Endodermal cell (in vitro differentiated cells): Measurements from ENCODE around the gene DHX57. TPM values are rescaled to one million over a fixed set of nuclear protein-coding genes. Genes with fewer than 3 reads are reported as not detected.
A peak's percentile ranks its signal among the peaks of the same experiment; 100 is the strongest.

Experiments used
- DNase-seq: peaks from one replicate; pipeline ENCODE4 v3.0.0-alpha.2; 2017
- H3K27ac ChIP-seq: 2 replicates; pipeline ENCODE4 v1.5.1; 2013; ENCODE audit warnings: mild to moderate bottlenecking, low read depth, low read length, moderate library complexity
- H3K27me3 ChIP-seq: 2 replicates; pipeline ENCODE4 v1.6.1; 2013; ENCODE audit warnings: mild to moderate bottlenecking, low read length, moderate library complexity; ENCODE audit not compliant: insufficient read depth, control insufficient read depth, poor library complexity, severe bottlenecking
- H3K36me3 ChIP-seq: 2 replicates; pipeline ENCODE4 v1.7.0; 2013; ENCODE audit warnings: mild to moderate bottlenecking, low read length, moderate library complexity; ENCODE audit not compliant: control insufficient read depth, insufficient read depth
- H3K4me1 ChIP-seq: one replicate; pipeline ENCODE4 v1.7.0; 2013; ENCODE audit warnings: low read length; ENCODE audit not compliant: control insufficient read depth, insufficient read depth
- H3K4me3 ChIP-seq: 2 replicates; pipeline ENCODE4 v1.5.1; 2013; ENCODE audit warnings: mild to moderate bottlenecking, low read length, moderate library complexity
- H3K9ac ChIP-seq: 2 replicates; pipeline ENCODE4 v1.6.1; 2013; ENCODE audit warnings: mild to moderate bottlenecking, low read length, moderate library complexity; ENCODE audit not compliant: poor library complexity, severe bottlenecking; ENCODE audit errors: extremely low read depth
- H3K9me3 ChIP-seq: 2 replicates; pipeline ENCODE4 v1.6.1; 2013; ENCODE audit warnings: mild to moderate bottlenecking, low read length, moderate library complexity; ENCODE audit not compliant: control insufficient read depth
- H3K27ac Mint-ChIP-seq: 2 replicates; pipeline ENCODE4 v1.8.0; 2020; ENCODE audit warnings: mixed read lengths
- H3K27me3 Mint-ChIP-seq: 2 replicates; pipeline ENCODE4 v1.8.0; 2021; ENCODE audit warnings: mild to moderate bottlenecking, mixed read lengths; ENCODE audit not compliant: insufficient read depth
- H3K36me3 Mint-ChIP-seq: 2 replicates; pipeline ENCODE4 v1.8.0; 2020; ENCODE audit warnings: low read depth, mixed read lengths
- H3K4me1 Mint-ChIP-seq: 2 replicates; pipeline ENCODE4 v1.8.0; 2020; ENCODE audit warnings: mixed read lengths
- H3K4me3 Mint-ChIP-seq: 2 replicates; pipeline ENCODE4 v1.8.0; 2020; ENCODE audit warnings: mild to moderate bottlenecking, moderate library complexity, mixed read lengths
- H3K9me3 Mint-ChIP-seq: 2 replicates; pipeline ENCODE4 v1.8.0; 2020; ENCODE audit warnings: mild to moderate bottlenecking, mixed read lengths
- CTCF ChIP-seq: fragments of 200-600 bp; sonication (generic); conservative IDR thresholded peaks from 2 replicates; pipeline ENCODE4 v1.5.0; 2021; ENCODE audit warnings: antibody characterized with exemption, mild to moderate bottlenecking
- WGBS, 2 experiments: methylation state at CpG; one replicate each; pipeline versions ENCODE4 v1.1.5 to v1.1.7; 2013; ENCODE audit warnings: missing lambda C conversion rate in 2 of 2, mixed read lengths in 1 of 2; ENCODE audit not compliant: insufficient coverage in 1 of 2, insufficient read length in 1 of 2; 5-methylcytosine and 5-hydroxymethylcytosine counted together
- total RNA-seq, 2 donors: library from RNA; stranded (reverse); fragmentation: NEBNext Ultra II Directional in 1 of 2; extraction: Animal tissue kit (Norgen Biotek cat#: 25700) in 1 of 2; gene quantifications; 2 replicates in 1 of 2; 3 replicates in 1 of 2; pipeline ENCODE4 v1.2.1, GENCODE V29; 2021

Gene DHX57
- total RNA-seq, 2 donors from 2014 or later = 35.4 to 45.7 TPM

GRCh38 chr2:38900726-38901125 is 25.0 kb upstream of the DHX57 start:
- Histone ChIP-seq H3K27me3 (no peaks in the 10 kb centered on the region), H3K9me3 (no peaks in the 10 kb centered on the region), H3K27ac (no peak overlapping the region), H3K9ac (no peak overlapping the region), H3K4me1 (no peaks in the 10 kb centered on the region), H3K4me3 (no peak overlapping the region), H3K36me3 (no peaks in the 10 kb centered on the region)
- H3K4me3 Mint-ChIP-seq = no peak overlapping the region
- no peaks in the 10 kb centered on the region for H3K4me1 Mint-ChIP-seq
- H3K27ac Mint-ChIP-seq = peak overlapping the region; percentile 58
- H3K9me3 Mint-ChIP-seq = no peaks in the 10 kb centered on the region
- 86 to 92% methylated on average over 1 of the region's 1 CpG for WGBS, 2 experiments
- DNase-seq = no peak
- H3K36me3 Mint-ChIP-seq = no peaks in the 10 kb centered on the region
- TF ChIP-seq CTCF = no peak
- H3K27me3 Mint-ChIP-seq = no peaks in the 10 kb centered on the region

- Histone ChIP-seq H3K9ac (no peak overlapping the region), H3K4me1 (no peaks in the 10 kb centered on the region), H3K9me3 (no peaks in the 10 kb centered on the region), H3K36me3 (no peaks in the 10 kb centered on the region), H3K4me3 (no peak overlapping the region), H3K27me3 (no peaks in the 10 kb centered on the region), H3K27ac (no peak overlapping the region)
- 92 to 100% methylated on average over 1 to 4 of the region's 5 CpGs for WGBS, 2 experiments
- Mint-ChIP-seq H3K4me1 (peaks cover 7% of the 10 kb centered on the region), H3K27me3 (no peaks in the 10 kb centered on the region), H3K9me3 (no peaks in the 10 kb centered on the region), H3K27ac (no peak overlapping the region), H3K36me3 (no peaks in the 10 kb centered on the region), H3K4me3 (no peak overlapping the region)
- no peak for TF ChIP-seq CTCF
- no peak for DNase-seq
Measured at GRCh38 chr2:38898256-38898655, 22.5 kb upstream of the DHX57 start.

GRCh38 chr2:38892819-38893218 is 17.1 kb upstream of the DHX57 start:
- Mint-ChIP-seq H3K27me3 (no peaks in the 10 kb centered on the region), H3K27ac (no peak overlapping the region), H3K36me3 (no peaks in the 10 kb centered on the region), H3K9me3 (peaks cover 2% of the 10 kb centered on the region), H3K4me1 (peaks cover 20% of the 10 kb centered on the region), H3K4me3 (no peak overlapping the region)
- Histone ChIP-seq H3K27ac (no peak overlapping the region), H3K36me3 (no peaks in the 10 kb centered on the region), H3K27me3 (no peaks in the 10 kb centered on the region), H3K9me3 (peaks cover 5% of the 10 kb centered on the region), H3K9ac (no peak overlapping the region), H3K4me3 (no peak overlapping the region), H3K4me1 (no peaks in the 10 kb centered on the region)
- DNase-seq = no peak
- TF ChIP-seq CTCF = no peak
